Left renal cortex interstitium (tissue), 4 donors: ENCODE results near the gene MIGA2. TPM values are rescaled to one million over a fixed set of nuclear protein-coding genes. Genes with fewer than 3 reads are reported as not detected.
A peak's percentile ranks its signal among the peaks of the same experiment; 100 is the strongest.

Source experiments
- DNase-seq, 4 donors: peaks; one replicate each; pipeline ENCODE4 v3.0.0-alpha.2; 2013; ENCODE audit warnings: low read depth in 4 of 4, low spot score in 2 of 4, missing footprints in 1 of 4
- polyA plus RNA-seq, 4 donors: library from polyadenylated mRNA; unstranded; fragments of 120-200 nt; gene quantifications; one replicate each; pipeline ENCODE4 v1.2.1, GENCODE V29; 2013; ENCODE audit not compliant: insufficient read length in 4 of 4

MIGA2 gene
- polyA plus RNA-seq, 4 donors = 14.7 to 32.1 (median 24.2) TPM

DNA sequence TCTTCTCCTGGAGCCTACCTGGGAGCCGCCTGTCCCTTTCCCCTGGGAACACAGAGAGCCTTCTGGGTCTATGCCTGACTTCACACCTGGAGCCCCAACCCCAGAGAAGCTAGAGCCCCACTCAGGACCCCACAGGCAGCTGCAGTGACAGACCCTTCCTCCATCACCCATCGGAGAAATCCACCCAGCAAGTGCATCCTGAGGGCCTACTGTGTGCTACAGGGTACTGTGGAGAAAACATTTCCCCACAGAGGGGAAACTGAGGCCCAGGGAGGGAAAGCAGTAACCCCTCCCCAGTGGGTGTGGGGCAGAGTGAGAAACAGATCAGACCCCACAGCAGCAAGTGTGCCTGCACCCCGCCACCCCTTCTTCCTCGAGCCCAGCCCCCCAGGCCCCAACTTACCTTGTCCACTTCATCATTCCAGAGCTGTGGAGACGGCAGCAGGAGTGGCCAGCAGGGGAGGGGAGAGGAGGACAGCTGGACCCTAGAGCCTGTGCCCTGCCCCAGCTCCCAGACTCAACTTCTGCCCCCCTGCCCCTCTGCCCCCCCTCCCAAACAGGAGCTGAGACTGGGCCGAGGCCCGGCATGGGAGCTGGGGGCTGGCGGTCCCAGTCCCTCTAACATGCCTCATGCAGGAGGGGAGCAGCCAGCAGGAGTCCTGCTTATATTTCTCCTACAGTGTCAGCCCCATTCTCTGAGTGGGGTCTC lies 26.0 kb upstream of the MIGA2 start:
- DNase-seq = no peak

DNA sequence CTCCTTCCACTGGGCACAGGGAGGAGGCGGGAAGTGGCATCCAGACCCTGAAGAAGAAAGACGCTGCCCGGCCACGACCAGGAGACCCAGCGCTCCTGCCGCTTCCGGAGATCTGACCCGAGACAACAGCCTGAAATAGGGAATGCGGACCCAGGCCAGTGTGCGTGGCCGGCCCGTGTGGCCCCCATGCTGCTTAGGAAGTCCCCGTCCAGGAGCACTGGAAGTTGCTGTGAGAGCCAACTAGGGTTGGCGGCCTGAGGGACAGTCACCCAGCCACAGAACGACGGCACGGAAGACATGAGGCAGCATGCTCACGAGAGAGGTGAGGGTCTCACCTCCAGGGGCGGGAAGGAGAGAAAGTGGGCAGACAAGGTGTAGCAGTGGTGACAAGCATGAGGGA lies 25.3 kb upstream of the MIGA2 start:
- no peak for DNase-seq

DNA sequence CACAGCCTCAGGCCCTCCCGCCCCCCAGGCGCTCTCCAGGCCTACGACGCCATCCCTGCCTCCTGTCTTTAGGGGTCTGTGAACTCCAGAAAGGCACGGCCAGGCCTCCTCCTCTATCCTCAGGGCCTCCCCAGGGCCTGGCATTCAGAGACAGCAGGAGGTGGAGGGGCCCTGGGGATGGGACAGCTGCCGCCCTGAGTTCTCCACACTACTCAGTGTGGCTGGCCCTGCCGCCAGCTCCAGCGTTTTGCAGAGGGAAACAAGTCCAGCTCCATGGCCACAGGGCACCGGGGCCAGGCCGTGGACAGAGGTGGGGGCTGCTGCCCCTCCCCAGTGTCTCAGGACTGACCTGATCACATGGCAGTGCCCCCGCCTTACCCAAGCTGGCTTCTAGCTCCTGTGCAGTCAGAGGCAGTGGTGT lies 24.7 kb upstream of the MIGA2 start:
- no peak for DNase-seq

DNA sequence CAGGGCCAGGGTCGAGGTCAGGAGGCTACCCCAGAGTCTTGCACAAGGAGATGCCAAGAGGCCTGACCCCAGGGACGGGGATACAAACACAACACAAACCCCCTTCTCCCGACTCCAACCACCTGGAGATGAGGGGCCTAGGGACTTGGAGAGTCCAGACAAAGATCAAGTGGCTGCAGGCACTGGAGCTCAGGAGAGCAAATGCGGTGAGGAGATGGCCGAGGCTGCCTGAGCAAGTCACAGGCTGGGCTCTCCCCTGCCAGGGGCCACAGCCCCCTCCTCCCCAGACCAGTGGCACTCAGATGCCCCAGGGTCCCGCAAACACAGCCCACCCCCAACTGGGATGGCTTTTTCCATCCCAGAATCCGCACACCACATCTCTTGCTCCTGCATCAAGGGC lies 24.1 kb upstream of the MIGA2 start:
- no peak for DNase-seq

DNA sequence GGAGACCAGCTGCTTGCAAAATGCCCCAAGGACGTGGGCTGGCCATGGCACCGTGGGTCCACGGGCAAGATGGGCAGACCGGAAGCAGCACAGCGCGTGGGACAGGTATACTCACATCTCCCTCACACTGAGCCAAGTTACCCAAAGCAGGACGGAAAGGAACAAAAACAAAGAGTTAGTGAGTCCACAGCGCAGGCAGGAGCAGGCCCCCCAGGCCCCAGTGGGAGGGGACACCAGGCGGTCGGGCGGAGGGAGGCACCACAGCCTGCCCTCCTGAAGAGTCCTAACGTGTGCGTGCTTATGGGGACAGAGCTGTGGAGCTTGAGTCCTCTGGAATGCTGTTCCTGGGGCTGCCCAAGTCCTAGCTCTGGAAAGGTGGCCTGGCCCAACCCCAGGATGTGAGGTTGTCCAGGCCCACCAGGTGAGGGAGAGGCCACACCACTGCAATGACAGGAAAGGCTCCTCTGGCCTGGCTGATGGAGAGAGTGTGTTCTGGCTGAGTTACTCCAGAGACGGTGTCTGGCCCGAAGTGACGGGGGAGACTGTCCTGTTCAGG lies 23.5 kb upstream of the MIGA2 start:
- no peak for DNase-seq

DNA sequence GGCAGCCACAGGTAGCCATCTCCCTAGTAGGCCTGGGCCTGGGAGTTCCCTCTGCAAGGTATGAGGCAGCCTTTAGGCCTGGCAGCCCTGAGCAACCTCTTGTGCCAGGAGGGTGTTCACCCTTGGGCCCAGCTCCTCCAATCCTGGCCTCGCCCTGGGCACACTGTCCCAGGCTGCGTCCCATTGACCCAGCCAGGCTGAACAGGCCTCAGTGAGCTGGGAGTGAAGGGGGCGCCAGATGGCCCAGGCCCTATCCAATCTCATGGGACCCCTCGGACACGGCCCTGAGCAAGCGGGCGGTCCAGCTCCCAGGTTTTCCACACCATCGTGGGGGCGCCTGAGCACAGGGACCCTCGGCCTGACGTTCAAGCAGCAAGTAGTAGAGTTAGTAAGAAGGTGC lies 22.8 kb upstream of the MIGA2 start:
- no peak for DNase-seq

DNA sequence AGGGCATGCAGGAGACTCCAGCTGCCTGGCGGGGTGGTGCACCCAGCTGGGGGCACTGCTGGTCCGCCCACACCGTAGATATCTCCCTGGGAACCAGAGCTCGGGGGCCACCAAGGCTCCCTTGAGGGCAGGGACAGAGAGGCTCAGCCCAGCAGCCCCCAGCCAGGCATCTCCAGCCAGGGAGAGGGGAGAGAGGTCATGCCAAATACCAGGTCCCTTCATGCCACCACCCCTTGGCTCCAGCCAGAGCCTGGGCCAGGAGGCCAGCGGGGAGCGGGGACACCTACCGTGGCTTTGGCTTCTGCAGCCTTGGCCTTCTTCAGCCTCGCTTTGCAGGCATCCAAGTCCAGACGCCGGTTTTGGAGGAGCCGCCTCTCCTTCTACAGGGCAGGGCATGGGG lies 22.3 kb upstream of the MIGA2 start:
- no peak for DNase-seq

DNA sequence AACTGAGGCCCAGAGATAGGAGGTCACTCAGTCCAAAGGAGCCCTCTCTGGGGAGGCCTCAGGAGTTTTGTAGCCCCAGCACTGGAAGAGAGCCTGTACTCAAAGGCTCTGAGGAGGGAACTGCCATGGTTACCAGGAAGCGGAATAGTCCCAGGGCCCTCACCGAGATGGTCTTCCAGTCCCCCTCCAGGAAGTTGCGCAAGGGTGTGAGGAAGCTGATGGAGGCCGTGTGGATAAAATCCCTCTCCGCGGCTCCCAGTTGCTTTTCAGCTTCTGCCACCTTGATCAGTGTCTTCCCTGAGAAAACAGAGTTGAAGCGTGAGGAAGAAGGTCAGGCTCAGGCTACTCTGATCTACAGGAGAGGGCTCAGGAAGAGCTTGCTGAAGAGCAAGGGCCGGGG lies 21.8 kb upstream of the MIGA2 start:
- no peak for DNase-seq

DNA sequence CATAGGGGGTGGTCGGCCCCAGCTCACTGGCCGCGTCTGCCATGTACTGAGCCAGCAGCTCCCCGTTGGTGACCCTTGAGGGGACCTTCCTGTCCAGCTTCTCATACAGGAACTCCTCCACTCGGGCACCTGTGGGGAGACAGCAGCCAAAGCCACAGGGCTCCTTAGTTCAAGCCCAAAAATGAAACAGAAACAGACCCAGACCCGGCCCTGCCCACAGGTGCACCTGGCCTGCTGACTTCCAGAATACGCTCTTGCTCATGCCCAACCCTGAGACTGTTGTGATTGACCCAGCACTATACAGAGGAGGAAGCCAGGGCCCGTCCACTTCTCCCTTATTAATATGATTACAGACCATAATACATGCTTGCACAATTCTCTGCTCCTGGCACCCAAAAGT lies 15.3 kb upstream of the MIGA2 start:
- DNase-seq = no peak

DNA sequence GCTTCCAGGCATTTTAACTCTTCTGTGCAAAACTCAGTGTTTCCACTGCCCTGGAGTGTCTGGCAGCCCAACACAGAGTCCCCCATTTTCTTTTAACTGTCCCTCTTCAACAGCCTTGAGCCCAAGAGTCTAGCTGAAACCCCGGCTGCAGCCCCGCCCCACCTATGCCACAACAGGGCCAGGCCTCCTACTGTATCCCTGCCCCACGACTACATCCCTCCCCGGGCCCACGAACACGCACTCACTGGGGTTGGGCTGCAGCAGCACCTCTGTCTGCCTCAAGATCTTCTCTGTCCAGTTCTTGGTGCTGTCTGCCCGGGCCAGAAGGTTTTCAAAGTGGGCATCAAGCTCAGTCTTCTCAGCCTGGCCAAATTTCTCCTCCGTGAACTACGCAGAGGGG lies 14.4 kb upstream of the MIGA2 start:
- DNase-seq = no peak

DNA sequence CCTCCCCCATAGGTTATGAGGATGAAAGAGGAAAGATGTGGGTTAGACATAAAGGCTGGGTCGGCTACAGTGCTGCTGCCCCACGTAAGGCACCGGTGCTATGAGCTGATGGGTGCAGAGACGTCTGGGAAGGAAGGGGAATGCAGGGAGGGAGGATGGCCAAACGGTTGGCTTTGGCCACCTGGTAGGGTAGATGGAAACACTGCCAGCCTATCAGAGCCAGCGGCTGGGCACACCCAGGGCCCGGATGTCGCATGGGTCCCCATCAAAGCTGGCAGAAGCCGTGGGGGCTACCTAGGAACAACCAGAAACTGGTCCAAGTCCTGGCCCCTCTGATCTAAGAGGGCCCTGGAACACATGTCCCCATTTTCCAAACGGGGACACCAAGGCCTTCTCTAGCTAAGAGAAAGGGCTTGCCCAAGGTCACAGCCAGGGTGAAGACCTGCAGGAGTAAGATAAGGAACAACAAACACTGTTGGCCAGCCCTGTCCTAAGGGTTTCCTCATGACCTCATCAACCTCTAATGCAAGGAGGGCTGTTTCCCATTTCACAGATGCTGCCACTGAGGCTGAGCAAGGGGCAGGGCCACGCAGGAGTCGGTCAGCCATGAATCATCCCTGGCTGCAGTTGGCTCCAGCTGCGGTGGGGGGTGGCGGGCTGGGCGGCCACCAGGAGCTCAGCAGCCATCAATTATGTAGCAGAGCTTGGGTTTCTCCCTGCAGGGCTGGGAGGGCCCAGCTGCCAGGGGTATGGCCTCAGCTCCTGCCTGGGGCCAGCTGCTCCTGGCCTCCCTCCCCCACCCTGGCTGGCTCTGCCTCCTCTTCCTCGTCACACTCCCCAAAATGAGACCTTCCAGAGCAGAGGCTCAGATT lies 13.2 kb upstream of the MIGA2 start:
- DNase-seq = no peak

DNA sequence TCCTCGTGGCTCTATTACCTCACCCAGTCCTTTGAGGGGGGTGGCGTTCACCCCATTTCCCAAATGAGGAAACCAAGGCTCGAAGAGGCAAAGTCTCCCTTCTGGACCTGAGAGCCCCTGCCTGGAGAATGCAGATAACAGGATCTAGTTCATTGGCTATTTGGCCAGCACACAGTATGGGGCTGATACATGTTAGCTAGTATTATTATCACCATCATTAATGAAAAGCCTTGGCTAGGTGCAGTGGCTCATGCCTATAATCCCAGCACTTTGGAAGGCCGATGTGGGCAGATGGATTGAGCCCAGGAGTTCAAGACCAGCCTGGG lies 12.6 kb upstream of the MIGA2 start:
- DNase-seq = no peak

DNA sequence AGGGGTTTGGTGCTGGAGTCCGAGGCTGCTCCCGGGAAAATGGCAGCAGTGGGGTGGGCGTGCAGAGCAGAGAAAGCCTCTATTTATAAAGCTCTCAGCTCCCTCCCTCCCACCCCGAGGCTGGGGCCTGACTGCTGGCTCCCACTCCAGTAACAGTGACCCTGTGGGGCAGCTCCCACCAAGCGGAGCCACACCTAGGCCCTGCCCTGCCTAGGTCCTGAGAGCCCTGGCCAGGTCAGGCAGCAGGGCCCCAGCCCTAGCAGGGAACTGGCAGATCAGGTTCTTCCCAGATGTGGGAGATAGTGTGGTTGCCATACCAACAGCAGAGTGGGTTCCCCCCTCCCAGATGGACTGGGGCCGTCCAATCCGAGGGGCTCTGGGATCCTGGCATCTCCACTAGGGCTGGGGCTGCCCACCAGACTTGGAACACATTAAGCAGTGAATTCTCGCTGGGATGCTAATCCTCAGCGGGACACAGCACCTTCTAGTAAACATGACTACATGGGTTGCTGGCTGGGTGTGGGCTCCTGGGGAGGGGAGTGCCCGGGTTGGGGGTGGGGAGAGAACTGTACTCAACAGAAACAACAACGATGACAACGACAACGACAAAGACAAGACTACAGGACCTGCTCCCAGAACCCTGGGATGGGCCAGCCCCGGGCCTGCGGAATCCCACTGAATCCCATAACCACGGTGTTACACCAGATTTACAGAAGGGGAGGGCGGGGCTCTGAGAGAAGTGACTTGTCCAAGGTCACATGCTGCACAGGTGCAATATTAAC lies 9.8 kb upstream of the MIGA2 start:
- peak in 2 of 4 donors; percentile 54 to 67 for DNase-seq

DNA sequence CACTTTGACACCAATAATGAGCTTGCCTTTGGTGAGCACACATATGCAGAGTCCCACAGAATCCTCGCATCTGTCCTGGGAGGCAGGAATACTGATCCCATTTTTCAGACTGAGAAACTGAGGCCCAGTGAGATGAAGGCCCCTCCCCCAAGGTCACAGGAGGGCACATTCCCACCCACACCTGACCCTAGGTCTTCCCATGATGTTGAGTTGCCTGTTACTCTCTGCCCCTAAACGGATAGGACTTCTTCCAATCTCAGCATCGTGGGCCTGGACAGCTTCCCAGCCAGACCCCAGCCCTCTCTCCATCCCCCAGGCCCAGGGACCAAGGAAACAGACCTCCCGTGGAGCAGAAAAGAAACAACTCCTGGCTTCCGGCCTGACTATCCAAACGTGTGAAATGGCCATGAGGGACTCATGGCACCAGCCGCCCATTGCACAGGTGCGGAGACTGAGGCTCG lies 9.2 kb upstream of the MIGA2 start:
- no peak for DNase-seq

DNA sequence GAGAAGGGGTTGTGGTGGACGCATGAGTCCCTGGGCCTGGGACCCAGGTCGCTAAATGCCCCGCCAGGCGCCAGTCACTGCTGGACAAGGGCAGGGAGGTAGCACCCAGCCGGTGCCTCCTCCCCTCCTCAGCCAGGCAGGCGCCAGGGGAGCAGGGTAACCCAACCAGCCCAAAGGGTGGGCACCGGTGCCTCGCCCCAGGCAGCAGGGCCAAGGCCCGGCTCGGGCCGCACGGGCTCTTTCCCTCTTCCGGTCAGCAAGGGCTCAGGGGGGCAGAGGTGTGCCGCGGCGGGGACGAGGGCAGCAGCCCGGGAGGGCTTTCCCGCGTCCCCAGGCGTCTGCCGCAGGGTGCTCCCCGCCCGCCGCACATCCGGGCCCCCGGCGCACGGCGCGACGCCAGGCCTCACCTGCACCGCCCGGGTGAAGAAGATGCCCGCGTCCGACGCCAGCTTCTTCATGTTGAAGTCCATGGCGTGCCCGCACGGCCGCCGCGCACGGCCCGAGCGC lies 8.7 kb upstream of the MIGA2 start:
- DNase-seq = no peak

DNA sequence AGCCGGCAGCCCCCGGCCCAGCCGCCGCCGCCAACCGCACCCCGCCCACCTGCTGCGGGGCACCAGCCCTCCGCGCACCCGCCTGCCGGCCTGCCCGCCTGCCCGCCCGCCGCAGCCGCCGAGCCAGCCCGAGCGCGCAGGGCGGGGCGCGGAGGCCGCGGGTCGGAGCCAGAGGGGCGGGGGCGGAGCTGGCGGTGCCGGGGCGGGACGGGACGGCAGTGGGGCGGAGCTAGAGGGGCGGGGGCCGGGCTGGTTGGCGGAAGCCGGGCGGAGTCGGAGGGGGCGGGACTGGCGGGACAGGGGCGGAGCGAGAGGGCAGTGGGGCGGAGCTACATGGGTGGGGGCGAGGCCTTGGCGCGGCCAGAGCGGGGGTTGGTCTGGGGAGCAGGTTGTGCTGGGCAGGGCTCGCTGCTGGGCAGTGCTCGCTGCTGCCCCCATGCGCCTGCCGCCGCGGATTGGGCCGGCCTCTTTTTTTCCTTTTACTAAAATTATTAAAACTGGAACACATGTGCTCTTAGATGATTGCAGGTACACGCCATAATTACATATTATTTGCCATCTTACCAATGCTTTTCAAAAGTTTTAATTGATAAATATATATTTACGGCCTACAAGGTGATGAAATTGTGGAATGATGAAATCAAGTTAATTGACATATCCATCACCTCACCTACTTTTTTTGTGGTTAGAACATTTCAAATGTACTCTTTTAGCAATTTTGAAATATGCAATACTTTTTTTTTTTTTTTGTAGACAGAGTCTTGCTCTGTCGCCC lies 8.0 kb upstream of the MIGA2 start, which contains the start of gene SH3GLB2:
SH3GLB2 (minus strand) TSS at position 140 of the 775 bp plus-strand sequence. CDS start 177 bp downstream, outside the sequence.
- peak in 3 of 4 donors; percentile 79 to 87 (median 81) for DNase-seq

DNA sequence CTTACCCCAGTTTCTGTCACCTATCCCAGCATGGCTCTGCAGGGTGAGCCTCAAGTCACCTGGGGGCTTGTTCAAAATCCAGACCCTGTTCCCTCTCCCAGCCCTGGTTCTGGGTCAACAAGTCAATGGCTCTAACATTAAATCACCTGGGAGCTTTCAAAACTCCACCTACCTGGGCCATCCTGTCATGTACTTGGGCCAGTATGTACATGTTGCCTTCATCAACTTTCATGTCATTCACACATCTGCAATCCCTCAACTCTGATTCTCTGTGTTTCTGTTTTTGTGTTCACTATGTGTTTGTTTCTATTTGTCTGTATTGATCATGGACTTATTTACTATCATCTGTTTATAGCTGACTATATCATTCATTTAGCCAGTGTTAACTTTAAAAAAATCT lies 6.2 kb upstream of the MIGA2 start:
- no peak for DNase-seq

DNA sequence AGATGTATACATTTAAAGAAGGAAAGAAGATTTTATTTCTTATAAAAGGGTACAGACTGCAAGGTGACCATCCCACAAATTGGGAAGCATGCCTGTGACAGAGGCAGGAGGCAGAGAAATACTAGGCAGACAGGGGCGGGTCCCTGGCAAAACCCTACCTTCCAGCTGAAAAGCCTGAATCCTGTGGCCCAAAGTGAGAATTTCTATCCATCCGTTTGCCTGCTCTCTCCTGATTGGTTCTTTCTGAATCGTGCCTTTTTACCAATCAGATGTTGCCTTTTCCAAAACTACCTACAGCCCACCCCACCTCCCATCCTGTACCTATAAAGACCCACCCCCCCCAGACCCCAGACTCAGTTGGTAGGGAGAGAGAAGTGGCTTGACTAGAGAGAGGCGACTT lies 4.9 kb upstream of the MIGA2 start:
- no peak for DNase-seq

DNA sequence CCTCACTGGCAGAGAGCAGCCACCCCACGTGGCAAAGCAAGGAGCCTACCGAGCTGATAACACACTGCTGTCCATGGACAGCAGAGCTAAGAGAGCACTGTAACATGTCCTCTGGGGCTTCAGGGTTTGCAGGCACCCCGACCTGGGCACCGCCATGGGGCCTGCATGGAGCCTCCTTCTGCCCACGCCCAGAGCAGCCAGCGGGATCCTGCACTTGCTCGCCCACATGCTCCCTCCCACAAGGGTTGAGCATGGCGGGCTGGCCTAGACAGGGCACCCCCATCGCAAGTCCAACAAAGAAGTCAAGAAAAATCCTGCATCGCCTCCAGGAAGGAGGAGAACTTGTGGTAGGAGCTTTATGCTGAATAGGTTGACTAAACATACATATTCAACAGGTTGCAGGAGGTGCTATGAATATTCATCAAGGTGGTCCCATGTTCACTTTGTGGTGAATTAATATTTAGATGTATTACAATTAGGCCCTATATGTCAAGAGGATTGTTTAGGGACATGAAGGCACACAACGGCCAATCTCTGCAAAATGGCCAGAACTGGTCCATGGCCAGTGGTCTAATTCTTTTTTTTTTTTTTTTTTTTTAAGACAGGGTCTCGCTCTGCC lies 3.8 kb upstream of the MIGA2 start:
- no peak for DNase-seq
